ENCODE data around the gene KRTAP10-3. TPM values are rescaled to one million over a fixed set of nuclear protein-coding genes. Genes with fewer than 3 reads are reported as not detected.

Gene KRTAP10-3
- polyA plus RNA-seq, 1 donor (not counting 4 experiments of a cell fraction or from before 2014, with no cell fraction given): not detected

DNA sequence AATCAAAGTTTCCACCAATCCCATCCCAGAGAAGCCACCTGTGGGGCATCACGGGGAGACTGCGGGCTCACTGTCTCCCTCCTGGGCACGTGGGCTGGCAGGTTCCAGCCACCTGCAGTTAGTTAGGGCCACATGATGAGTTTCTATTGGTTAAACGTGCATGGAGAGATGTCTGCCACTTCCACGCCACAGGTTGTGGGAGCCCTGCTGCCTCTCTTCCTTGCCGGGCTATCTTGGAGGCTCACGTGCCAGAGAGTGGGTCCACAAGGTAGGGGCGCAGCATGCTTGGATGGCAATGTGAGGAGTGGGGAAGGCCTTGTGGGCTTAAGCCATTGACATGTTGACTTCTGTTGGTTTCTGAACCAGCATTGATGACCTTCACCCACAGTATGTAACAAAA lies 45.3 kb upstream of the KRTAP10-3 start:
- H3K4me1 ChIP-seq (ENCODE audit: control insufficient read depth, extremely low read depth, insufficient read depth, low read length): no peaks in the 10 kb centered on the region
- no peak overlapping the region for H3K4me2 ChIP-seq (ENCODE audit: control insufficient read depth, extremely low read depth, insufficient read depth, low read depth, low read length)
- H3K9ac ChIP-seq (ENCODE audit: control insufficient read depth, extremely low read depth, insufficient read depth, low read length): no peak overlapping the region
- FAIRE-seq: no peak
- H3K27ac ChIP-seq (ENCODE audit: control insufficient read depth, insufficient read depth, low read length): no peak overlapping the region
- H3K27me3 ChIP-seq (ENCODE audit: control insufficient read depth, extremely low read depth, insufficient read depth, low read length): peaks cover 2% of the 10 kb centered on the region
- H2AFZ ChIP-seq (ENCODE audit: control insufficient read depth, low read length): no peak overlapping the region
- H3K4me3 ChIP-seq (ENCODE audit: control insufficient read depth in 2 of 3, extremely low read depth in 1 of 3, insufficient read depth in 2 of 3, low read depth in 1 of 3, low read length in 3 of 3): no peak overlapping the region
- H3K9me3 ChIP-seq (ENCODE audit: control insufficient read depth, low read depth, low read length): no peaks in the 10 kb centered on the region
- dilution Hi-C loops (cut with MboI; ENCODE audit: extremely low pct_ligation_motif_present, low sequenced_read_pairs): no loop called here
- TF ChIP-seq EZH2 (IDR thresholded peaks at IDR 0.05; ENCODE audit: low read length): no peak
- TF ChIP-seq, protein P1, sequence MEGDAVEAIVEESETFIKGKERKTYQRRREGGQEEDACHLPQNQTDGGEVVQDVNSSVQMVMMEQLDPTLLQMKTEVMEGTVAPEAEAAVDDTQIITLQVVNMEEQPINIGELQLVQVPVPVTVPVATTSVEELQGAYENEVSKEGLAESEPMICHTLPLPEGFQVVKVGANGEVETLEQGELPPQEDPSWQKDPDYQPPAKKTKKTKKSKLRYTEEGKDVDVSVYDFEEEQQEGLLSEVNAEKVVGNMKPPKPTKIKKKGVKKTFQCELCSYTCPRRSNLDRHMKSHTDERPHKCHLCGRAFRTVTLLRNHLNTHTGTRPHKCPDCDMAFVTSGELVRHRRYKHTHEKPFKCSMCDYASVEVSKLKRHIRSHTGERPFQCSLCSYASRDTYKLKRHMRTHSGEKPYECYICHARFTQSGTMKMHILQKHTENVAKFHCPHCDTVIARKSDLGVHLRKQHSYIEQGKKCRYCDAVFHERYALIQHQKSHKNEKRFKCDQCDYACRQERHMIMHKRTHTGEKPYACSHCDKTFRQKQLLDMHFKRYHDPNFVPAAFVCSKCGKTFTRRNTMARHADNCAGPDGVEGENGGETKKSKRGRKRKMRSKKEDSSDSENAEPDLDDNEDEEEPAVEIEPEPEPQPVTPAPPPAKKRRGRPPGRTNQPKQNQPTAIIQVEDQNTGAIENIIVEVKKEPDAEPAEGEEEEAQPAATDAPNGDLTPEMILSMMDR (optimal IDR thresholded peaks at IDR 0.05 in 1 of 3, IDR thresholded peaks at IDR 0.05 in 1 of 3, conservative IDR thresholded peaks at IDR 0.05 in 1 of 3; ENCODE audit: extremely low read depth in 1 of 3, insufficient read depth in 2 of 3, low read length in 3 of 3): no peak
- no peaks in the 10 kb centered on the region for H3K9me1 ChIP-seq (ENCODE audit: control insufficient read depth, extremely low read depth, insufficient read depth, low read length)
- H4K20me1 ChIP-seq (ENCODE audit: control insufficient read depth, extremely low read depth, insufficient read depth, low read length): no peaks in the 10 kb centered on the region
- H3K79me2 ChIP-seq (ENCODE audit: control insufficient read depth, insufficient read depth, low read length): no peaks in the 10 kb centered on the region
- H3K36me3 ChIP-seq (ENCODE audit: control insufficient read depth in 2 of 2, extremely low read depth in 1 of 2, insufficient read depth in 2 of 2, low read length in 2 of 2): no peaks in the 10 kb centered on the region
- no peak for DNase-seq (ENCODE audit: low read depth, low spot score)

DNA sequence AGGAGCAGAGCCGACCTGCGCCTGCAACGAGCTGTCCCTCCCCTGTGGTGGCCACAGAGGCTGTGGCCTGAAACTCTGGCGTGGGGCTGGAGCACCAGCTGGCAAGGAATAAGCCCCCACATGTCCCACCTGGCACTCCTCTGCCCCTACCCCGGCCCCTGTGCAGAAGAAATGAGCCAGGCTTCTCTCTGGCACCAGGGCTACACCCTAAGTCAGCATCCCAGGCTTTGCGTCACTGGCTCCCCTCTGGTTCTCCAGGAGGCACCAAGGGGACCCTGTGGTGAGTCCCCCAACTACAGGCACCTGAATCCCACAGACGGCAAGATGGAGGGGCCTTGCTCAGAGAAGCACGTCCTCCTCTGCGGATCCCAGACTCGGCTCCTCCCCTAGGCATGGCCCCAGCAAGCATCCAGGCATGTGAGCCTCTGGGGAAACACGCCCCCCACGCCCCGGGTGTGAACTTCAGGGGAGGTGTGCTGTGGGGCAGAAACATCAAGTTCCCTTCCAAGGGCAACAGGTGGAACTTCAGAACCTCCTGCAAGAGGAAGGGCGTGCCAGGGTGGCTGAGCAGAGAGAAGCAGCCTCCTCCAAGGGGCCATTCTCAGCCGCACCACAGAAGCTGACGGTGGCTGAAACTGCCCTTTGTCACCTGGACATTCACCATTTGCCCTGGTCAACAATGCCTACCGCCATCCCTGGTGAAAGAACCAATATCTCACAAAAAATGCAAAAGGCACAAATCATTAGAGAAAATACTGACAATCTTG lies 44.7 kb upstream of the KRTAP10-3 start:
- H3K9me3 ChIP-seq (ENCODE audit: control insufficient read depth, low read depth, low read length): no peaks in the 10 kb centered on the region
- H3K4me1 ChIP-seq (ENCODE audit: control insufficient read depth, extremely low read depth, insufficient read depth, low read length): no peaks in the 10 kb centered on the region
- DNase-seq (ENCODE audit: low read depth, low spot score) (no peak), FAIRE-seq (no peak)
- H3K79me2 ChIP-seq (ENCODE audit: control insufficient read depth, insufficient read depth, low read length): no peaks in the 10 kb centered on the region
- no peak overlapping the region for H3K27ac ChIP-seq (ENCODE audit: control insufficient read depth, insufficient read depth, low read length)
- no peaks in the 10 kb centered on the region for H4K20me1 ChIP-seq (ENCODE audit: control insufficient read depth, extremely low read depth, insufficient read depth, low read length)
- no peak overlapping the region for H3K4me3 ChIP-seq (ENCODE audit: control insufficient read depth in 2 of 3, extremely low read depth in 1 of 3, insufficient read depth in 2 of 3, low read depth in 1 of 3, low read length in 3 of 3)
- peaks cover 2% of the 10 kb centered on the region for H3K27me3 ChIP-seq (ENCODE audit: control insufficient read depth, extremely low read depth, insufficient read depth, low read length)
- dilution Hi-C loops (cut with MboI; ENCODE audit: extremely low pct_ligation_motif_present, low sequenced_read_pairs): no loop called here
- no peak overlapping the region for H3K4me2 ChIP-seq (ENCODE audit: control insufficient read depth, extremely low read depth, insufficient read depth, low read depth, low read length)
- H2AFZ ChIP-seq (ENCODE audit: control insufficient read depth, low read length): no peak overlapping the region
- H3K9ac ChIP-seq (ENCODE audit: control insufficient read depth, extremely low read depth, insufficient read depth, low read length): no peak overlapping the region
- no peak for TF ChIP-seq EZH2 (IDR thresholded peaks at IDR 0.05; ENCODE audit: low read length)
- TF ChIP-seq, protein P1 (optimal IDR thresholded peaks at IDR 0.05 in 1 of 3, IDR thresholded peaks at IDR 0.05 in 1 of 3, conservative IDR thresholded peaks at IDR 0.05 in 1 of 3; ENCODE audit: extremely low read depth in 1 of 3, insufficient read depth in 2 of 3, low read length in 3 of 3): no peak
- no peaks in the 10 kb centered on the region for H3K36me3 ChIP-seq (ENCODE audit: control insufficient read depth in 2 of 2, extremely low read depth in 1 of 2, insufficient read depth in 2 of 2, low read length in 2 of 2)
- no peaks in the 10 kb centered on the region for H3K9me1 ChIP-seq (ENCODE audit: control insufficient read depth, extremely low read depth, insufficient read depth, low read length)

Data from keratinocyte (primary cell).